Measurements from ENCODE around the gene KRTAP5-1.
"Not testable (repeated sequence)": the region's sequence is repeated elsewhere in the genome, so short reads cannot be mapped to it uniquely, and the experiment has no call there.

KRTAP5-1 gene

GRCh38 chr11:1600626-1601025 lies 15.5 kb upstream of the KRTAP5-1 start:
- no peak for DNase-seq

GRCh38 chr11:1598816-1599215 lies 13.7 kb upstream of the KRTAP5-1 start:
- no peak for DNase-seq

GRCh38 chr11:1598406-1598805 lies 13.3 kb upstream of the KRTAP5-1 start:
- not testable (repeated sequence) for DNase-seq

GRCh38 chr11:1597994-1598380 lies 12.9 kb upstream of the KRTAP5-1 start, which contains the start of gene KRTAP5-2:
Gene KRTAP5-2, minus strand, starts transcription at chr11:1598294. Its CDS starts 44 bp downstream, at chr11:1598250.
- DNase-seq = no peak

GRCh38 chr11:1597331-1597993 lies 12.4 kb upstream of the KRTAP5-1 start:
- no peak for DNase-seq

GRCh38 chr11:1596576-1597121 lies 11.6 kb upstream of the KRTAP5-1 start:
- not testable (repeated sequence) for DNase-seq

- DNase-seq = not testable (repeated sequence)
Observed at GRCh38 chr11:1595994-1596575, 11.0 kb upstream of the KRTAP5-1 start.

GRCh38 chr11:1592628-1593027 lies 7.5 kb upstream of the KRTAP5-1 start:
- DNase-seq = no peak

GRCh38 chr11:1589996-1590395 lies 4.9 kb upstream of the KRTAP5-1 start:
- DNase-seq = no peak

GRCh38 chr11:1589191-1589963 lies 4.3 kb upstream of the KRTAP5-1 start:
- not testable (repeated sequence) for DNase-seq

- no peak for DNase-seq
Observed at GRCh38 chr11:1586699-1587098, 1.6 kb upstream of the KRTAP5-1 start.

GRCh38 chr11:1582909-1583308 lies 2.2 kb downstream of the KRTAP5-1 start:
- DNase-seq = not testable (repeated sequence)

- no peak for DNase-seq
Observed at GRCh38 chr11:1581976-1582375, 3.1 kb downstream of the KRTAP5-1 start.

GRCh38 chr11:1576825-1577224 lies 8.3 kb downstream of the KRTAP5-1 start:
- no peak for DNase-seq

- not testable (repeated sequence) for DNase-seq
Observed at GRCh38 chr11:1575756-1576155, 9.3 kb downstream of the KRTAP5-1 start.

GRCh38 chr11:1574933-1575242 lies 10.2 kb downstream of the KRTAP5-1 start:
- DNase-seq = no peak

- no peak for DNase-seq
Observed at GRCh38 chr11:1574238-1574932, 10.7 kb downstream of the KRTAP5-1 start.

- DNase-seq = peak; percentile 90
Observed at GRCh38 chr11:1573903-1574237, 11.2 kb downstream of the KRTAP5-1 start.

- DNase-seq = peak; percentile 51
Observed at GRCh38 chr11:1573077-1573902, 11.8 kb downstream of the KRTAP5-1 start.

- peak; percentile 84 for DNase-seq
Observed at GRCh38 chr11:1572197-1573076, 12.6 kb downstream of the KRTAP5-1 start, which contains the start of gene DUSP8. Gene DUSP8, minus strand, starts transcription at chr11:1572271. Its CDS starts 6,445 bp downstream, at chr11:1565826.

GRCh38 chr11:1571760-1572196 lies 13.3 kb downstream of the KRTAP5-1 start:
- DNase-seq = no peak
